HTR-8/SVneo (cell line): ENCODE results near the gene TMEM167B.
"Not testable (repeated sequence)": the region's sequence is repeated elsewhere in the genome, so short reads cannot be mapped to it uniquely, and the experiment has no call there.

Experiments
- DNase-seq: peaks from one replicate; pipeline ENCODE4 v3.0.0; 2011; ENCODE audit warnings: low spot score, mixed read lengths; ENCODE audit not compliant: insufficient read length
- FAIRE-seq: peaks from 2 replicates; lab custom pipeline; 2011; peaks lifted over from hg19 to GRCh38; lab: Jason Lieb, UNC

TMEM167B gene

GRCh38 chr1:109090196-109091077 is at the start of gene TMEM167B:
Gene TMEM167B (plus strand): TSS chr1:109090764. CDS start chr1:109090873, 109 bp downstream.
- DNase-seq, result peak; percentile 56
- no peak for FAIRE-seq

- FAIRE-seq, result no peak
Observed at GRCh38 chr1:109040989-109041620, 49.5 kb upstream of the TMEM167B start.

GRCh38 chr1:109041621-109042468 is 48.7 kb upstream of the TMEM167B start, which contains the start of gene WDR47:
Gene WDR47 (minus strand): TSS chr1:109042102. CDS start chr1:109023512, 18,590 bp downstream.
- FAIRE-seq, result no peak

More at GRCh38 chr1:109040989-109041620, 49.5 kb upstream of the TMEM167B start:
- no peak for DNase-seq

GRCh38 chr1:109045595-109045994 is 45.0 kb upstream of the TMEM167B start:
- DNase-seq (no peak), FAIRE-seq (no peak)

More at GRCh38 chr1:109041621-109042468, 48.7 kb upstream of the TMEM167B start, which contains the start of gene WDR47:
- DNase-seq, result peak; percentile 90

GRCh38 chr1:109046671-109047070 is 43.9 kb upstream of the TMEM167B start:
- FAIRE-seq (no peak), DNase-seq (no peak)

- FAIRE-seq, result no peak
Observed at GRCh38 chr1:109047339-109047738, 43.2 kb upstream of the TMEM167B start.

GRCh38 chr1:109048335-109048734 is 42.2 kb upstream of the TMEM167B start:
- DNase-seq (no peak), FAIRE-seq (no peak)

More at GRCh38 chr1:109047339-109047738, 43.2 kb upstream of the TMEM167B start:
- DNase-seq, result no peak

GRCh38 chr1:109050228-109050995 is 40.2 kb upstream of the TMEM167B start:
- FAIRE-seq, result no peak
- no peak for DNase-seq

GRCh38 chr1:109052145-109052544 is 38.4 kb upstream of the TMEM167B start:
- FAIRE-seq, DNase-seq: not testable (repeated sequence)

GRCh38 chr1:109056064-109056463 is 34.5 kb upstream of the TMEM167B start:
- FAIRE-seq, result no peak

GRCh38 chr1:109059026-109059425 is 31.5 kb upstream of the TMEM167B start:
- no peak for FAIRE-seq
- no peak for DNase-seq

More at GRCh38 chr1:109056064-109056463, 34.5 kb upstream of the TMEM167B start:
- DNase-seq, result no peak

- no peak for DNase-seq
- no peak for FAIRE-seq
Observed at GRCh38 chr1:109060707-109061106, 29.9 kb upstream of the TMEM167B start.

GRCh38 chr1:109061183-109061582 is 29.4 kb upstream of the TMEM167B start:
- FAIRE-seq, result no peak
- DNase-seq, result no peak

- DNase-seq (no peak), FAIRE-seq (no peak)
Observed at GRCh38 chr1:109065137-109065536, 25.4 kb upstream of the TMEM167B start.

GRCh38 chr1:109067883-109068282 is 22.7 kb upstream of the TMEM167B start:
- no peak for FAIRE-seq
- DNase-seq, result no peak

GRCh38 chr1:109069294-109069693 is 21.3 kb upstream of the TMEM167B start:
- DNase-seq, result no peak

GRCh38 chr1:109075531-109076490 is 14.8 kb upstream of the TMEM167B start, which contains the start of gene TAF13:
Gene TAF13 (minus strand): TSS chr1:109076003. CDS start chr1:109075947, 56 bp downstream.
- peak; percentile 91 for DNase-seq
- peak; percentile 54 for FAIRE-seq

More at GRCh38 chr1:109069294-109069693, 21.3 kb upstream of the TMEM167B start:
- no peak for FAIRE-seq

GRCh38 chr1:109078317-109078716 is 12.2 kb upstream of the TMEM167B start:
- FAIRE-seq (no peak), DNase-seq (no peak)
